Liver (tissue), 9 donors: ENCODE data around the gene CNIH3. TPM values are rescaled to one million over a fixed set of nuclear protein-coding genes. Genes with fewer than 3 reads are reported as not detected.

Source experiments
- DNase-seq: peaks from one replicate; pipeline ENCODE4 v3.0.0-alpha.2; 2017; ENCODE audit warnings: low spot score
- H3K27ac ChIP-seq, 2 donors: one replicate each; pipeline ENCODE4 v1.7.0; 2013; ENCODE audit warnings: inconsistent platforms in 2 of 2, low read length in 2 of 2, control low read depth in 1 of 2, low read depth in 1 of 2, mild to moderate bottlenecking in 1 of 2
- H3K27me3 ChIP-seq, 4 donors: one replicate each; pipeline versions ENCODE4 v1.6.1 to v1.7.0; 2013; ENCODE audit warnings: low read length in 3 of 4, inconsistent platforms in 1 of 4, mild to moderate bottlenecking in 1 of 4, moderate library complexity in 1 of 4; ENCODE audit not compliant: control insufficient read depth in 4 of 4, insufficient read depth in 4 of 4
- H3K36me3 ChIP-seq, 4 donors: one replicate each; pipeline versions ENCODE4 v1.6.1 to v1.7.0; 2013; ENCODE audit warnings: low read length in 3 of 4, mild to moderate bottlenecking in 3 of 4, low read depth in 1 of 4, moderate library complexity in 1 of 4; ENCODE audit not compliant: control insufficient read depth in 4 of 4, insufficient read depth in 3 of 4
- H3K4me1 ChIP-seq, 4 donors: one replicate each; pipeline versions ENCODE4 v1.6.1 to v1.7.0; 2013; ENCODE audit warnings: low read length in 3 of 4, mild to moderate bottlenecking in 3 of 4, moderate library complexity in 1 of 4; ENCODE audit not compliant: control insufficient read depth in 4 of 4, insufficient read depth in 4 of 4
- H3K4me3 ChIP-seq, 3 donors: one replicate each; pipeline versions ENCODE4 v1.6.1 to v1.7.0; 2013; ENCODE audit warnings: low read length in 3 of 3, control low read depth in 1 of 3, low read depth in 1 of 3, mild to moderate bottlenecking in 1 of 3
- H3K9ac ChIP-seq, 2 donors: one replicate each; pipeline ENCODE4 v1.7.0; 2013; ENCODE audit warnings: low read length in 2 of 2, mild to moderate bottlenecking in 2 of 2, moderate library complexity in 2 of 2, control low read depth in 1 of 2, low read depth in 1 of 2
- H3K9me3 ChIP-seq, 4 donors: one replicate each; pipeline versions ENCODE4 v1.6.1 to v1.7.0; 2013; ENCODE audit warnings: low read length in 3 of 4; ENCODE audit not compliant: control insufficient read depth in 4 of 4
- ATF3 ChIP-seq: IDR thresholded peaks from 2 replicates; pipeline ENCODE4 v1.6.1; 2016; ENCODE audit warnings: antibody characterized with exemption
- CTCF ChIP-seq: fragments of 150-350 bp; IDR thresholded peaks from 2 replicates; pipeline ENCODE4 v1.5.1; 2017; ENCODE audit warnings: improper control_type of control experiment, low read depth, low read length; ENCODE audit not compliant: missing input control
- EGR1 ChIP-seq, 2 donors: IDR thresholded peaks; 2 replicates each; pipeline ENCODE4 v1.6.1; 2016 to 2018; ENCODE audit warnings: antibody characterized with exemption in 2 of 2, low read depth in 2 of 2
- FOXA1 ChIP-seq: IDR thresholded peaks from 2 replicates; pipeline ENCODE4 v1.6.1; 2016; ENCODE audit warnings: antibody characterized with exemption
- FOXA2 ChIP-seq: IDR thresholded peaks from 2 replicates; pipeline ENCODE4 v1.6.1; 2016; ENCODE audit warnings: antibody characterized with exemption
- GABPA ChIP-seq, 2 donors: IDR thresholded peaks in 1 of 2; conservative IDR thresholded peaks in 1 of 2; 2 replicates each; pipeline ENCODE4 v1.6.1; 2016; ENCODE audit warnings: antibody characterized with exemption in 2 of 2, mild to moderate bottlenecking in 1 of 2, moderate library complexity in 1 of 2
- HNF4A ChIP-seq, 2 donors: conservative IDR thresholded peaks; 2 replicates each; pipeline ENCODE4 v1.6.1; 2016; ENCODE audit warnings: antibody characterized with exemption in 2 of 2, mild to moderate bottlenecking in 2 of 2
- HNF4G ChIP-seq: IDR thresholded peaks from 2 replicates; pipeline ENCODE4 v1.6.1; 2016; ENCODE audit warnings: antibody characterized with exemption
- JUND ChIP-seq, 2 donors: IDR thresholded peaks; 2 replicates each; pipeline ENCODE4 v1.6.1; 2016; ENCODE audit warnings: antibody characterized with exemption in 2 of 2
- MAX ChIP-seq: IDR thresholded peaks from 2 replicates; pipeline ENCODE4 v1.6.1; 2016; ENCODE audit warnings: antibody characterized with exemption
- NR2F2 ChIP-seq: IDR thresholded peaks from 2 replicates; pipeline ENCODE4 v1.6.1; 2016; ENCODE audit warnings: antibody characterized with exemption
- RAD21 ChIP-seq, 2 donors: IDR thresholded peaks; 2 replicates each; pipeline ENCODE4 v1.6.1; 2016; ENCODE audit warnings: antibody characterized with exemption in 2 of 2, mild to moderate bottlenecking in 2 of 2
- REST ChIP-seq: IDR thresholded peaks from 2 replicates; pipeline ENCODE4 v1.6.1; 2016; ENCODE audit warnings: antibody characterized with exemption, mild to moderate bottlenecking
- RXRA ChIP-seq, 2 donors: IDR thresholded peaks; 2 replicates each; pipeline ENCODE4 v1.6.1; 2017 to 2018; ENCODE audit warnings: antibody characterized with exemption in 2 of 2, mild to moderate bottlenecking in 1 of 2
- SP1 ChIP-seq: IDR thresholded peaks from 2 replicates; pipeline ENCODE4 v1.6.1; 2018; ENCODE audit warnings: antibody characterized with exemption, mild to moderate bottlenecking
- TAF1 ChIP-seq: conservative IDR thresholded peaks from 2 replicates; pipeline ENCODE4 v1.6.1; 2016; ENCODE audit warnings: antibody characterized with exemption, mild to moderate bottlenecking
- YY1 ChIP-seq: IDR thresholded peaks from 2 replicates; pipeline ENCODE4 v1.6.1; 2016; ENCODE audit warnings: antibody characterized with exemption, mild to moderate bottlenecking
- ZBTB33 ChIP-seq: IDR thresholded peaks from 2 replicates; pipeline ENCODE4 v1.6.1; 2016; ENCODE audit warnings: antibody characterized with exemption
- WGBS: extraction: QIAGEN DNeasy Blood & Tissue Kit; methylation state at CpG from one replicate; pipeline ENCODE4 v1.1.7; 2013; 5-methylcytosine and 5-hydroxymethylcytosine counted together
- polyA plus RNA-seq, 2 donors: library from polyadenylated mRNA; stranded (reverse) in 1 of 2; unstranded in 1 of 2; fragments of 200-250 nt in 1 of 2; fragments of >200 nt in 1 of 2; fragmentation: Nextera tagmentation in 1 of 2; extraction: Ambion mirVana in 1 of 2; gene quantifications; one replicate each; pipeline versions ENCODE4 v1.2.1 to v1.2.3, GENCODE V29; 2013 to 2015
- total RNA-seq, 2 donors: library from RNA; depleted of rRNA; stranded (reverse); fragments of >200 nt; gene quantifications; one replicate each; pipeline ENCODE4 v1.2.3, GENCODE V29; 2014
- donor health status: healthy.
- donor health status: healthy.
- donor health status: healthy.
- donor health status: healthy.
- donor health status: healthy.

CNIH3 gene
- total and polyA plus RNA-seq, 4 donors: 0.39 to 1.0 (median 0.93) TPM

- Histone ChIP-seq H3K27me3 (no peaks in the 10 kb centered on the region), H3K27ac (no peak overlapping the region), H3K36me3 (no peaks in the 10 kb centered on the region), H3K4me1 (peaks cover 0 to 10% (median 7%) of the 10 kb centered on the region in 4 donors), H3K9me3 (peaks cover 0 to 4% (median 3%) of the 10 kb centered on the region in 4 donors), H3K9ac (no peak overlapping the region), H3K4me3 (no peak overlapping the region)
- DNase-seq: no peak
- TF ChIP-seq RAD21 (IDR thresholded peaks at IDR 0.05) (no peak), ATF3 (no peak), CTCF (no peak), FOXA2 (no peak), ZBTB33 (no peak), FOXA1 (no peak), RXRA (IDR thresholded peaks at IDR 0.05) (no peak), YY1 (no peak), TAF1 (no peak), MAX (no peak), EGR1 (IDR thresholded peaks at IDR 0.05; ENCODE audit: low read depth in 2 of 2) (no peak), GABPA (IDR thresholded peaks at IDR 0.05 in 1 of 2, conservative IDR thresholded peaks at IDR 0.05 in 1 of 2) (no peak), SP1 (no peak), HNF4G (no peak), NR2F2 (no peak), HNF4A (conservative IDR thresholded peaks at IDR 0.05) (no peak), REST (no peak), JUND (IDR thresholded peaks at IDR 0.05) (no peak)
- 86% methylated on average over 2 of the region's 2 CpGs for WGBS
These were observed 144.0 kb downstream of the CNIH3 start for GRCh38 chr1:224760163-224760562.
